Left ventricle myocardium superior (tissue), 1 donor: Measurements from ENCODE around the gene MTHFSD. TPM values are rescaled to one million over a fixed set of nuclear protein-coding genes. Genes with fewer than 3 reads are reported as not detected.

Experiments
- ATAC-seq: fragments of 200-7000 bp; cut with Tn5 transposase; one replicate; pipeline ENCODE4 v1.9.1; 2020; ENCODE audit warnings: mild to moderate bottlenecking, moderate library complexity
- DNase-seq: peaks from one replicate; pipeline ENCODE4 v3.0.0-alpha.2; 2020
- intact Hi-C: fragments of 100-400 bp; cut with micrococcal nuclease; formaldehyde crosslinking; loops from one replicate; pipeline ENCODE4 v1.11.0; 2022
- total RNA-seq: library from RNA; stranded (reverse); fragmentation: NEBNext Ultra II Directional; extraction: Animal tissue kit (Norgen Biotek cat#: 25700); gene quantifications from one replicate; pipeline ENCODE4 v1.2.1, GENCODE V29; 2021
- donor health status: DM: no; HTN: yes; CAD: no; lungs with severe emphysema.

Gene MTHFSD
- total RNA-seq, 1 donor from 2014 or later = 12.6 TPM

- intact Hi-C loops = no loop called here
- no peak for ATAC-seq
- DNase-seq = no peak
These were observed 30.0 kb upstream of the MTHFSD start for GRCh38 chr16:86584726-86585721.

GRCh38 chr16:86584071-86584685 is 29.1 kb upstream of the MTHFSD start:
- intact Hi-C loops = no loop called here
- ATAC-seq = no peak

GRCh38 chr16:86581458-86581857 is 26.4 kb upstream of the MTHFSD start:
- no peak for ATAC-seq
- DNase-seq = no peak
- intact Hi-C loops = no loop called here

More at GRCh38 chr16:86584071-86584685, 29.1 kb upstream of the MTHFSD start:
- no peak for DNase-seq

- ATAC-seq (no peak), DNase-seq (no peak)
- intact Hi-C loops = no loop called here
These were observed 25.7 kb upstream of the MTHFSD start for GRCh38 chr16:86580791-86581170.

DNA sequence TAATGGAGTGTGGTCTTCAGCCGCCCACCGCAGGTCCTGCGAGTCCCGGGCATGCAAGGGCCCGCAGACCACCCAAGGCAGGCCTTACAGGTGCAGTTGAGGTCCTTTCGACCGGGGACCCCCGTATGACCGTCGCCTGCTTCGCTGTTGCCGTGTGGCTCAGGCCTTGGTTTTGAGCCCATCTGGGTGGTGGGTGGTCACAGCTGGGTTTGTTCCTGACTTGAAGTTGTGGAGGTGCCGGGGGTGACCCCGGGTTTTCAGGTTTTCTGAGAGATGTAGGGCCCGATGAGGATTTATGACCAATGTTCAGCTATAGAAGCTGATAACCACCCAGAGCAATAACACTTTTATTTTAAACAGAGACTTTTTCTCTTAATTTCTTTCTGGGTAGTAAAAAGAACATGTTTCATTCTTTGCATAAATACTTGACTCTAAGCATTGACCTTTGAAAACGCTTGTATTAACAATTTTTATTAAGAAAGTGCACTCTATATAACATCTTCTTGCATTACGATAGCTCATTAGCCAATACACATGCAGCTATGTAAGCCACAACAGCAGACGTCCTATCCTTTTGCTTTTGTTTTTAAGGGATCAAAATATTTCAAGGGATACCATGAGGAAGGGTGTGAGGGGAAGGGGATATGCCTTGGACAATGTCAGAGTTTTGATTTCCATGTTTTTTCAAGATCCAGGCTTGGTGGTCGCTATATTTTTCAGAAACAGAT is 25.2 kb upstream of the MTHFSD start:
- intact Hi-C loops = no loop called here
- ATAC-seq (no peak), DNase-seq (no peak)

DNA sequence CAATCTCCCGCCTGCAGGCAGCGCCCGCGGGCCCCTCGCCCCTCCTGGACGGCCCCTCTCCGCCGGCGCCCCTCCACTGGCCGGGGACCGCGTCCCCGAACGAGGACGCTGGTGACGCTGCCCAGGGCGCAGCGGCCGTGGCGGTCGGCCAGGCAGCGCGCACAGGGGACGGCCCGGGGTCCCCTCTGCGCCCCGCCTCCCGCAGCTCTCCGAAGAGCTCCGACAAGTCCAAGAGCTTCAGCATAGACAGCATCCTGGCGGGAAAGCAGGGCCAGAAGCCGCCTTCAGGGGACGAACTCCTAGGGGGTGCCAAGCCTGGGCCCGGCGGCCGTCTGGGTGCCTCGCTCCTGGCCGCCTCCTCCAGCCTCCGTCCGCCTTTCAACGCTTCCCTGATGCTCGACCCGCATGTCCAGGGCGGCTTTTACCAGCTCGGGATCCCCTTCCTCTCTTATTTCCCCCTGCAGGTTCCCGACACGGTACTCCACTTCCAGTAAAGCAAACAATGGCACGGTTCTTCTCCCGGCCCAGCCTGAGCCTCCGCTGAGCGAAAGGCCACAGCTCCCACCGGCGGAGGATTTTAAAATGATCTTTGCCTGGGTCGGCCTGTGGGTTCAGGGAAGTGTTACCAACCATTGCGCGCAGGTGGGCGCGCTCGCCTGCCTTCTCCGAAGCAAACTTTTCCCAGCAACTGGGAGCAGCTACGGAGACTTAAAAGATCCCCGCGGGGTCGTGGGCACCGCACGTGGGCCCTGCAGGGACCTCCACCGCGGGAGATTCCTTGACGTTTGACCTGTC is 24.4 kb upstream of the MTHFSD start:
- ATAC-seq (no peak), DNase-seq (no peak)

GRCh38 chr16:86578611-86579267 is 23.7 kb upstream of the MTHFSD start:
- intact Hi-C loops = loop anchor here (10.0 kb wide), 1 partner anchor 176 kb away; no protein-coding TSS in a partner anchor
- peak; percentile 69 for DNase-seq
- ATAC-seq = peak; percentile 12

More for the DNA sequence above, 24.4 kb upstream of the MTHFSD start:
- intact Hi-C loops = loop anchor here (10.0 kb wide), 1 partner anchor 175 kb away; no protein-coding TSS in a partner anchor

DNA sequence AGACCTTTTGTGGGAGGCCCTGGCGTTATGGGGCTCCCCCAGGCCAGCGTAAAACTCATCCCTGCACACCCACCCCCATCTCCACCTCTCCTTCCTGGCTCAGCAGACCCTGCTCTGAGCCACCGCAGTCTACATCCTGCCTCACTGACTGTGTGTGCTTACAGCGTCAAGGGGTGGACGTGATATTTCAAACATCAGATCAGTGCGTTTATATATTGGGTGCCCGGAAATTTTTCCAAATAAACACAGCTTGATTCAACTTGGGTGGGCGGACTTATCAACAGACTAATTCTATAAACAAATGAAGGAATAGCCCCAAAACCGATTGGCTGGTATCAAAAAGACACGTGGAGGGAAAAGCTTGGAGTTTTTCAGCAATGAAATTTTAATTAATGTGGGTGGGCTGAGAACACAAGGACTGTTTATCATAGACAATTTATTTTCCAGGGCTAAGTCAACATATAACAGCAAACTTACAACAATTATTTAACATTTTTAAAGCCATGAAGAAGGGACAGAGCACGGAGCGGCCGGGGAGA is 23.1 kb upstream of the MTHFSD start, which contains the start of gene FOXL1:
Gene FOXL1 (plus strand): TSS at position 489 of the 539 bp plus-strand sequence. CDS start 175 bp downstream, outside the sequence.
- intact Hi-C loops = loop anchor here (10.0 kb wide), 1 partner anchor 177 kb away; no protein-coding TSS in a partner anchor
- ATAC-seq = peak; percentile 18
- DNase-seq = no peak

- intact Hi-C loops = loop anchor here (10.0 kb wide), 1 partner anchor 177 kb away; no protein-coding TSS in a partner anchor
- DNase-seq = no peak
- no peak for ATAC-seq
These were observed 22.4 kb upstream of the MTHFSD start for GRCh38 chr16:86577314-86577971.

GRCh38 chr16:86576591-86577313 is 21.7 kb upstream of the MTHFSD start:
- DNase-seq (peak; percentile 47), ATAC-seq (peak; percentile 10)
- intact Hi-C loops = loop anchor here (10.0 kb wide), 1 partner anchor 178 kb away; no protein-coding TSS in a partner anchor

DNA sequence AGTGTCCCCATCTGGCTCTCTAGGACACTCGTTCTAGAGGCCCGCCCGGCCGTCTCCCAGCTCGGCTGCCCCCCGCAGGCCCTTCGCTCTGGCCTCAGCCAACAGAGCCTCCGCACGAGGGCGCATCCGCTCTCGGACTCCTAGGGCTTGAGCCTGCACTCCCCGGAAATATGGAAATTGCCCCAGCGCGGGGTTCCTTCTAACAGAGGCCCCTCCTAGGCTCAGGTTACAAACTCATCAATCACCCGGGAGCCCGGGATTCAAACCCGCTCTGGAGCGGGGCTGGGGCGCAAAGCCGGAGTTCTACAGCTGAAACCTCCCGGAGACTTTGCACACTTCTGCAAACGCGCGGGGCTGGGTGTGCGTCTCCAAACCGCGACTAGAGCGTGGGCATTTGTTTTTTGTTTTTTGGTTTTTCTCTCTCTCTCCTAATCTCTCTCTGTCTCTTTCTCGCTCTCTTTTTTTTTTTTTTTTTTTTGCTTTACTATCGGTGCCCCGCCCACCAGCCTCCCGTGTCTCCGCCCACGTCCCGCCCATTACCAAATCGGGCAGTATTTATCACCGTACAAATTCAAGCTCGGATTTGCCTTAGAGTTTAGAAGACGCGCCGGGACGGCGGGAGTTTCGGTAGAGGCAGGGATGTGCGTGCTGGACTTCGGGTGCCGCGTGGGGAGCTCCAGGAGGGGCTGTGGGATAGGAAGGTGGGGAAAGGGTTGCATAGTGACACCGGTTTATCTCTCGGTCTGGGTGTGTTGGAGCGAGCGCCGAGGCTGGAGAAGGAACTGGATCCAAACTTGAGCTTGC is 20.9 kb upstream of the MTHFSD start:
- intact Hi-C loops = loop anchor here (10.0 kb wide), 1 partner anchor 179 kb away; no protein-coding TSS in a partner anchor
- ATAC-seq (peak; percentile 89), DNase-seq (peak; percentile 91)

DNA sequence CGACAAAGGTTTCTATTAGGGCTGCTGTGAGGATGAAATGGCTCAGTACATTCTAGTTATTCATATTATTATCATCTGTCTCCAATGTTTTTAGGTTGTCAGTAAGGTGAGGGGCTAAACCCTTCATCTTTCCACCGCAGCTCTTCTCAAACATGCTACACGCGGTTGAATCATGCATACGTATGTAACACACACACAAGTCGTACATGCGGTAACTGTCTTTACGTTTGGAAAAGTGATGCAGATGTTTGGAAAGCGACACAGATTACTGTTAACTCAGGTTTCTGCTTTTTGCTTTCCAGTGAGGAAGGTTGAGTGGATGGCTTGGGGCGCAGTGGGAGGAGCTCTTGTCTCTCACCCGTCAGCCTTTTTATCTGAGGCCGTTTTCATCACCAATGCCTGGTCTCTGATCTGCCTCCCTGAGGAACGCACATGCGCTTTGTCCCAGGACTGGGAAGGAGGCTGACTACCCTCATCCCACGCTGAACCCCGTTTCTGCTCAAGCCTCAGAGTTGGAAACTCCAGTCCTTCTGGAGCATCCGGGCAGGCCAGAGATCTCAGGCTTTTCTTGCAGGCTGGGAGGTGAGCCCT is 20.2 kb upstream of the MTHFSD start:
- ATAC-seq = no peak
- DNase-seq = no peak
- intact Hi-C loops = loop anchor here (10.0 kb wide), 1 partner anchor 180 kb away; no protein-coding TSS in a partner anchor

DNA sequence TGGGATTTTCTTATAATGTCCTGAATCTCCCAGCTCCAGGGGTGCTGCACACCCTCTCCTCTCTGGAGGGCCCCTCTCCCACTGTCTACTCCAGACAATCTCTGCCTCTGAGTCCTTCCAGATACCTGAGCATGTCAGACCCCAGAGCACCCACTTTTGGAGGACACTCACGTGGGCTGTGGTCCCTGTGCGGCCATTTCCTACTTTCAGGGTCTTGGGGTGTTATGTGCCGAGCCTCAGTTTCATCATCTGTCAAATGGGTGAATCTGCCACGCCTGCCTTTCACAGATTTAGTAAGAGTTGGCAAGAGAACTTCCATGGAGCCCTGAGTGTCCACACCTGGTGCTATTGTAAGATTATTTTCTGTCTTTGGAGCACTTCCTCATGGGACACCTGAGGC is 19.6 kb upstream of the MTHFSD start:
- intact Hi-C loops = loop anchor here (10.0 kb wide), 1 partner anchor 180 kb away; no protein-coding TSS in a partner anchor
- DNase-seq = no peak
- no peak for ATAC-seq

GRCh38 chr16:86573646-86574508 is 18.8 kb upstream of the MTHFSD start:
- intact Hi-C loops = loop anchor here (10.0 kb wide), 1 partner anchor 181 kb away; no protein-coding TSS in a partner anchor
- DNase-seq (no peak), ATAC-seq (no peak)
